HepG2 (cell line): ENCODE results near the gene NDUFB10. TPM values are rescaled to one million over a fixed set of nuclear protein-coding genes. Genes with fewer than 3 reads are reported as not detected.

Experiments
- HNF1A ChIP-seq, 2 experiments: sonication (generic) in 1 of 2; formaldehyde crosslinking in 1 of 2; IDR thresholded peaks; 2 replicates each; pipeline versions ENCODE4 v1.4.0 to v1.6.1; 2016 to 2020; ENCODE audit warnings: borderline replicate concordance in 1 of 2, low read depth in 1 of 2, mild to moderate bottlenecking in 1 of 2, missing genetic modification reagents in 1 of 2
- MATR3 ChIP-seq: sonication (generic); formaldehyde crosslinking; IDR thresholded peaks from 2 replicates; pipeline ENCODE4 v1.4.0; 2020; ENCODE audit warnings: missing genetic modification reagents
- MYNN ChIP-seq: sonication (generic); formaldehyde crosslinking; IDR thresholded peaks from 2 replicates; pipeline ENCODE4 v1.4.0; 2020; ENCODE audit warnings: mild to moderate bottlenecking, low read depth, missing genetic modification reagents
- NFATC3 ChIP-seq: sonication (generic); formaldehyde crosslinking; IDR thresholded peaks from 2 replicates; pipeline ENCODE4 v1.5.1; 2020; ENCODE audit warnings: mild to moderate bottlenecking, missing genetic modification reagents
- SP4 ChIP-seq: sonication (generic); formaldehyde crosslinking; IDR thresholded peaks from 2 replicates; pipeline ENCODE4 v1.8.1; 2023; ENCODE audit warnings: mild to moderate bottlenecking, missing genetic modification reagents
- ZFP36L2 ChIP-seq: sonication (generic); formaldehyde crosslinking; IDR thresholded peaks from 2 replicates; pipeline ENCODE4 v1.4.0; 2020; ENCODE audit warnings: missing genetic modification reagents
- ZKSCAN1 ChIP-seq: fragments of 150-350 bp; IDR thresholded peaks from 2 replicates; pipeline ENCODE4 v1.6.1; 2014; ENCODE audit warnings: low read length
- ZMAT5 ChIP-seq: sonication (generic); formaldehyde crosslinking; IDR thresholded peaks from 2 replicates; pipeline ENCODE4 v1.5.0; 2020; ENCODE audit warnings: mild to moderate bottlenecking, low read depth, missing genetic modification reagents, borderline replicate concordance
- ZNF101 ChIP-seq: sonication (generic); formaldehyde crosslinking; IDR thresholded peaks from 2 replicates; pipeline ENCODE4 v1.4.0; 2020; ENCODE audit warnings: mild to moderate bottlenecking, low read depth, missing genetic modification reagents, borderline replicate concordance
- ZNF260 ChIP-seq: sonication (generic); formaldehyde crosslinking; IDR thresholded peaks from 2 replicates; pipeline ENCODE4 v1.4.0; 2020; ENCODE audit warnings: missing genetic modification reagents, low read depth, mild to moderate bottlenecking, borderline replicate concordance
- ZNF274 ChIP-seq: sonication (generic); formaldehyde crosslinking; IDR thresholded peaks from 2 replicates; pipeline ENCODE4 v1.5.1; 2020; ENCODE audit warnings: mild to moderate bottlenecking, missing genetic modification reagents
- ZNF383 ChIP-seq: sonication (generic); formaldehyde crosslinking; IDR thresholded peaks from 2 replicates; pipeline ENCODE4 v1.4.0; 2020; ENCODE audit warnings: missing genetic modification reagents, mild to moderate bottlenecking, borderline replicate concordance
- ZNF552 ChIP-seq: sonication (generic); formaldehyde crosslinking; IDR thresholded peaks from 2 replicates; pipeline ENCODE4 v1.9.0; 2022; ENCODE audit warnings: missing genetic modification reagents, mild to moderate bottlenecking, borderline replicate concordance
- ZNF574 ChIP-seq: sonication (generic); formaldehyde crosslinking; IDR thresholded peaks from 2 replicates; pipeline ENCODE4 v1.4.0; 2020; ENCODE audit warnings: missing genetic modification reagents
- ZNF598 ChIP-seq: sonication (generic); formaldehyde crosslinking; IDR thresholded peaks from 2 replicates; pipeline ENCODE4 v1.5.1; 2020; ENCODE audit warnings: mild to moderate bottlenecking, missing genetic modification reagents, borderline replicate concordance
- ZNF691 ChIP-seq: sonication (generic); formaldehyde crosslinking; IDR thresholded peaks from 2 replicates; pipeline ENCODE4 v1.4.0; 2020; ENCODE audit warnings: missing genetic modification reagents, low read depth, mild to moderate bottlenecking, borderline replicate concordance
- ZNF737 ChIP-seq: sonication (generic); formaldehyde crosslinking; IDR thresholded peaks from 2 replicates; pipeline ENCODE4 v1.5.0; 2020; ENCODE audit warnings: missing genetic modification reagents, mild to moderate bottlenecking, borderline replicate concordance
- ZNF772 ChIP-seq: sonication (generic); formaldehyde crosslinking; IDR thresholded peaks from 2 replicates; pipeline ENCODE4 v1.5.0; 2020; ENCODE audit warnings: mild to moderate bottlenecking, missing genetic modification reagents
- ZSCAN9 ChIP-seq: IDR thresholded peaks from 2 replicates; pipeline ENCODE4 v1.6.1; 2016; ENCODE audit warnings: borderline replicate concordance
- polyA plus RNA-seq, 8 experiments: library from polyadenylated mRNA; depleted of rRNA in 3 of 8; stranded (reverse) in 7 of 8; unstranded in 1 of 8; fragments of >200 nt; fragmentation: Illumina TruSeq in 4 of 8; extraction: Trizol in 4 of 8; gene quantifications; 2 replicates each; pipeline versions ENCODE4 v1.2.1 to v1.2.3, GENCODE V29; 2011 to 2016; ENCODE audit warnings: low read depth in 4 of 8, missing spikeins in 1 of 8, mixed read lengths in 1 of 8; ENCODE audit not compliant: insufficient read depth in 1 of 8
- total RNA-seq, 5 experiments: library from RNA; depleted of rRNA; stranded (reverse); fragments of >200 nt; fragmentation: Illumina TruSeq; extraction: Trizol; gene quantifications; 2 replicates each; pipeline ENCODE4 v1.2.3, GENCODE V29; 2016; ENCODE audit warnings: low read depth in 1 of 5

The NDUFB10 gene
- total and polyA plus RNA-seq, 2 of the 13 experiments (the other 11 are each of a cell fraction or from before 2014, with no cell fraction given): 68.6 to 157 TPM

GRCh38 chr16:1940273-1941161 lies 18.8 kb upstream of the NDUFB10 start (continued):
- TF ChIP-seq ZMAT5: no peak
- TF ChIP-seq HNF1A (IDR thresholded peaks at IDR 0.05; ENCODE audit: low read depth): peak; percentile 75; the same call in 1 of the 2 replicates
- peak; percentile 78; the same call in 1 of the 2 replicates for TF ChIP-seq HNF1A (CRISPR knock-in tag; IDR thresholded peaks at IDR 0.05; ENCODE audit: borderline replicate concordance)
- TF ChIP-seq ZSCAN9 (CRISPR knock-in tag): no peak; the same call in 1 of the 2 replicates
- no peak for TF ChIP-seq NFATC3 (CRISPR knock-in tag)
- no peak for TF ChIP-seq ZNF737 (CRISPR knock-in tag)
- no peak; the same call in 1 of the 2 replicates for TF ChIP-seq ZNF274 (CRISPR knock-in tag)
- no peak for TF ChIP-seq ZKSCAN1
- no peak; the same call in 1 of the 2 replicates for TF ChIP-seq ZNF101 (CRISPR knock-in tag)
- no peak for TF ChIP-seq ZNF383
- no peak for TF ChIP-seq ZNF260 (CRISPR knock-in tag)
- TF ChIP-seq ZNF574: peak; percentile 62
- no peak for TF ChIP-seq ZNF598 (CRISPR knock-in tag)
- peak; percentile 35; the same call in 1 of the 2 replicates for TF ChIP-seq ZNF691 (CRISPR knock-in tag)
- peak; percentile 70; the same call in 1 of the 2 replicates for TF ChIP-seq ZNF552 (CRISPR knock-in tag)
- no peak for TF ChIP-seq SP4
- TF ChIP-seq ZFP36L2 (CRISPR knock-in tag): 0 out of 2 replicates have a peak, but pooled peaks have one; percentile 22
- TF ChIP-seq ZNF772 (CRISPR knock-in tag): peak; percentile 75; the same call in 1 of the 2 replicates
- no peak; the same call in 1 of the 2 replicates for TF ChIP-seq MYNN (CRISPR knock-in tag)
- TF ChIP-seq MATR3: no peak
